Heart right ventricle (tissue), 16 donors: ENCODE data around the gene ZFYVE21. TPM values are rescaled to one million over a fixed set of nuclear protein-coding genes. Genes with fewer than 3 reads are reported as not detected.

Experiments
- ATAC-seq, 8 donors: fragments of 200-7000 bp; cut with Tn5 transposase; one replicate each; pipeline ENCODE4 v1.9.1; 2020; ENCODE audit warnings: mild to moderate bottlenecking in 8 of 8, moderate library complexity in 8 of 8, moderate number of reproducible peaks in 1 of 8
- DNase-seq, 2 donors: peaks; one replicate each; pipeline ENCODE4 v3.0.0-alpha.2; 2020
- H3K27ac ChIP-seq, 10 donors: fragments of 200-600 bp; sonication (generic) in 2 of 10; one replicate each; pipeline versions ENCODE4 v1.5.0 to v1.8.0; 2020 to 2022; ENCODE audit warnings: mild to moderate bottlenecking in 3 of 10
- H3K27me3 ChIP-seq, 7 donors: fragments of 200-600 bp; one replicate each; pipeline ENCODE4 v1.8.0; 2021 to 2022; ENCODE audit warnings: mild to moderate bottlenecking in 2 of 7
- H3K36me3 ChIP-seq, 9 donors: fragments of 200-600 bp; sonication (generic) in 1 of 9; one replicate each; pipeline versions ENCODE4 v1.5.0 to v1.8.0; 2020 to 2022; ENCODE audit warnings: mild to moderate bottlenecking in 2 of 9
- H3K4me1 ChIP-seq, 9 donors: fragments of 200-600 bp; sonication (generic) in 1 of 9; one replicate each; pipeline versions ENCODE4 v1.5.0 to v1.8.0; 2020 to 2022; ENCODE audit warnings: mild to moderate bottlenecking in 4 of 9
- H3K4me3 ChIP-seq, 10 donors: fragments of 200-600 bp; sonication (generic) in 2 of 10; one replicate each; pipeline versions ENCODE4 v1.5.0 to v1.8.0; 2020 to 2022; ENCODE audit warnings: mild to moderate bottlenecking in 7 of 10, moderate library complexity in 2 of 10
- H3K9me3 ChIP-seq, 11 donors: fragments of 200-600 bp in 10 of 11; sonication (generic) in 2 of 11; one replicate each; pipeline versions ENCODE4 v1.5.0 to v1.8.0; 2013 to 2022; ENCODE audit warnings: mild to moderate bottlenecking in 2 of 11, control low read depth in 1 of 11, moderate library complexity in 1 of 11
- CTCF ChIP-seq, 9 donors: fragments of 200-600 bp; sonication (generic) in 2 of 9; IDR thresholded peaks; one replicate each; pipeline versions ENCODE4 v1.5.0 to v1.8.0; 2021 to 2022; ENCODE audit warnings: antibody characterized with exemption in 9 of 9, mild to moderate bottlenecking in 5 of 9, moderate library complexity in 1 of 9
- WGBS, 2 donors: extraction: QIAGEN DNeasy Blood & Tissue Kit; methylation state at CpG; one replicate each; pipeline ENCODE4 v1.1.7; 2013; ENCODE audit warnings: inconsistent platforms in 1 of 2; 5-methylcytosine and 5-hydroxymethylcytosine counted together
- intact Hi-C, 10 donors: fragments of 100-400 bp; cut with DNase I; formaldehyde crosslinking; loops; one replicate each; pipeline versions ENCODE4 v1.11.1 to v1.14.2; 2022
- polyA plus RNA-seq, 2 donors: library from polyadenylated mRNA; stranded (reverse); fragments of 200-250 nt; gene quantifications; one replicate each; pipeline ENCODE4 v1.2.3, GENCODE V29; 2013
- total RNA-seq, 10 donors: library from RNA; stranded (reverse); fragmentation: NEBNext Ultra II Directional in 3 of 10; extraction: Animal tissue kit (Norgen Biotek cat#: 25700) in 3 of 10; gene quantifications; one replicate each; pipeline versions ENCODE4 v1.2.1 to v1.2.4, GENCODE V29; 2021 to 2023
- donor health status: Arrhythmogenic right ventricular cardiomyopathy.
- donor health status: ischemic (EF 13 %, LVEDD 7.1; RV severe dilation, severe dysfunction).
- donor health status: healthy with polysubstance abuse.
- donor health status: DM: no; HTN: yes; CAD: no.
- donor health status: DM: no; HTN: no; CAD: no.
- donor health status: ischemic (EF 25% LVEDD 6.9; RV normal size, moderate dysfunction).
- donor health status: ischemic (EF 25% LVEDD 5.7; RV mildly dilated, moderate dysfunction).
- donor health status: healthy.
- donor health status: DM: yes; HTN: yes; CAD: no.
- donor health status: Ischemic cardiomyopathy.
- donor health status: ischemic (EF 35%, LVEDD 5.7; RV mildly dilated, moderate dysfunction).
- donor health status: nonischemic (EF 11% LVEDD 7.7; RV severe dilation, severe dysfunction).
- donor health status: DM: yes; HTN: yes; CAD: no.
- donor health status: PGD.
- donor health status: ischemic (EF 29% LVEDD 5.4; RV normal size, mild dysfunction).
- donor health status: nonischemic (EF 23%, LVEDD 6.1; RV moderate dilation, normal function).

The ZFYVE21 gene
- total and polyA plus RNA-seq, 12 donors = 43.5 to 88.8 (median 54.5) TPM

DNA sequence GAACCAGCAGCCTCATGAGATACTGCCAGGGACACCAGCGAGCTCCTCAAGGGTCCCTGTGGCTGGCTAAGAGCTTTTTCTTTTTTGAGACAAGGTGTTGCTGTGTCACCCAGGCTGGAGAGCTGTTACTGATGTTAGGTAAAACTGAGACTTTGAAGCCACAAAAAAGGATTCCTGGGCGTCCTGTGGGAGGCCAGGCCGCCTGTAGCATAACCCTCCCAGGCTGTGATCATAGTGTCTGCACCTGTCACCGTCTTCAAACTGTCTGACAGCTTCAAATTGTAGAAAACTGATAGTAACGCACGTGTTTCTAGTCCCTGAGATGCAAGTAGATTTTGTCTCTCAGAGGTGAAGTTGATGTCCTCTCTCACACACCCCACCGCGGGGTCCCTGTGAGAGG lies 4.1 kb downstream of the ZFYVE21 start:
- Histone ChIP-seq H3K27ac (no peak overlapping the region), H3K36me3 (peaks cover 0 to under 1% (median 0%) of the 10 kb centered on the region in 9 donors), H3K4me1 (peaks cover 23 to 68% (median 58%) of the 10 kb centered on the region in 9 donors), H3K4me3 (no peak overlapping the region), H3K27me3 (no peaks in the 10 kb centered on the region), H3K9me3 (no peaks in the 10 kb centered on the region)
- WGBS, 2 donors = 75 to 86% methylated on average over 8 of the region's 8 CpGs
- no peak for ATAC-seq
- TF ChIP-seq CTCF (IDR thresholded peaks at IDR 0.05) = no peak
- no peak for DNase-seq
- intact Hi-C loops = loop anchor here in 1 of 10 donors (5.0 kb wide), 1 partner anchor 42 kb away; no protein-coding TSS in a partner anchor

- WGBS, 2 donors = 82 to 84% methylated on average over 26 of the region's 26 CpGs
- intact Hi-C loops = loop anchor here in 1 of 10 donors (5.0 kb wide), 1 partner anchor 44 kb away; no protein-coding TSS in a partner anchor
- DNase-seq (no peak), ATAC-seq (peak in 2 of 8 donors; percentile 8 to 29)
- Histone ChIP-seq H3K4me1 (peaks cover 29 to 77% (median 66%) of the 10 kb centered on the region in 9 donors), H3K27ac (peak overlapping the region in 3 of 10 donors; percentile 6 to 36 (median 20)), H3K27me3 (no peaks in the 10 kb centered on the region), H3K9me3 (no peaks in the 10 kb centered on the region), H3K4me3 (no peak overlapping the region), H3K36me3 (peaks cover 0 to 12% (median 0%) of the 10 kb centered on the region in 9 donors)
- no peak for TF ChIP-seq CTCF (IDR thresholded peaks at IDR 0.05)
These were observed 5.9 kb downstream of the ZFYVE21 start for GRCh38 chr14:103721334-103722120.

DNA sequence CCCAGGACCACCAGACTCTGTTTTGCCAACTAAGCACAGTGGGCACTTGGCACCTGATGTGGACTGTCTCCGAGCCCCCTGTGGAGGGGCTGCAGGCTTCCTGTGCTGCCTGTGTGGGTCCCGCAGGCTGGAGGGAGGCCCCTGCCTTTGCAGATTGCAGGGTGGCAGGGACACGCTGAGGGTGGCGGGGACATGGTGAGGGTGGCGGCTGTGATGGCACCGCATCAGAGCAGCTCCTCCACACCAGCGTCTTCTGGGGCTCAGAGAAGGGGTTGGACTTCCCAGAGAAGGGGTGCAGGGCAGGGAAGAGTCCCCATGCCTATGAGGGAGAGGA lies 8.1 kb downstream of the ZFYVE21 start:
- peaks cover 19 to 59% (median 46%) of the 10 kb centered on the region in 9 donors for H3K4me1 ChIP-seq
- no peak for DNase-seq
- H3K27ac ChIP-seq = peak overlapping the region; percentile 8 to 79 (median 58)
- intact Hi-C loops = loop anchor here in 1 of 10 donors (5.0 kb wide), 1 partner anchor 46 kb away; no protein-coding TSS in a partner anchor
- H3K36me3 ChIP-seq = peaks cover 0 to 27% (median 4%) of the 10 kb centered on the region in 9 donors
- H3K27me3 ChIP-seq = no peaks in the 10 kb centered on the region
- ATAC-seq = peak in 7 of 8 donors; percentile 5 to 20 (median 14)
- 85 to 90% methylated on average over 7 of the region's 7 CpGs for WGBS, 2 donors
- TF ChIP-seq CTCF (IDR thresholded peaks at IDR 0.05) = no peak
- no peak overlapping the region for H3K4me3 ChIP-seq
- H3K9me3 ChIP-seq = no peaks in the 10 kb centered on the region

GRCh38 chr14:103724116-103724515 lies 8.5 kb downstream of the ZFYVE21 start:
- peaks cover 19 to 60% (median 46%) of the 10 kb centered on the region in 9 donors for H3K4me1 ChIP-seq
- ATAC-seq (peak; percentile 59 to 77 (median 72)), DNase-seq (peak; percentile 69 to 81)
- no peak overlapping the region for H3K4me3 ChIP-seq
- 30 to 37% methylated on average over 20 of the region's 20 CpGs for WGBS, 2 donors
- no peaks in the 10 kb centered on the region for H3K27me3 ChIP-seq
- H3K27ac ChIP-seq = peak overlapping the region; percentile 8 to 79 (median 58)
- H3K36me3 ChIP-seq = peaks cover 0 to 31% (median 8%) of the 10 kb centered on the region in 9 donors
- H3K9me3 ChIP-seq = no peaks in the 10 kb centered on the region
- intact Hi-C loops = loop anchor here in 1 of 10 donors (5.0 kb wide), 1 partner anchor 47 kb away; no protein-coding TSS in a partner anchor
- peak in 7 of 9 donors; percentile 12 to 45 (median 33) for TF ChIP-seq CTCF (IDR thresholded peaks at IDR 0.05)
